ENCODE measurements around the gene PTPMT1. TPM values are rescaled to one million over a fixed set of nuclear protein-coding genes. Genes with fewer than 3 reads are reported as not detected.
"Not testable (repeated sequence)": the region's sequence is repeated elsewhere in the genome, so short reads cannot be mapped to it uniquely, and the experiment has no call there.

PTPMT1 gene
- total RNA-seq, 1 donor from 2014 or later, result 27.1 TPM

- DNase-seq, result no peak
- POLR2A ChIA-PET, result interaction anchor here (0.6 to 1.2 kb wide), 3 partner anchors 10 to 55 kb away, joined by 3 to 6 read pairs (median 4); no protein-coding TSS in a partner anchor
- peaks cover 68% of the 10 kb centered on the region for H3K4me1 Mint-ChIP-seq
Observed at GRCh38 chr11:47523490-47524225, 41.7 kb upstream of the PTPMT1 start.

GRCh38 chr11:47524291-47524874, 41.0 kb upstream of the PTPMT1 start:
- CTCF ChIA-PET, result no interaction called here
- peaks cover 19% of the 10 kb centered on the region for H3K36me3 Mint-ChIP-seq (ENCODE audit: low read depth)
- ATAC-seq (ENCODE audit: low read depth) (peak; percentile 13), DNase-seq (no peak)
- no peaks in the 10 kb centered on the region for H3K9me3 Mint-ChIP-seq
- intact Hi-C loops (cut with micrococcal nuclease), result loop anchor here (1.0 kb wide), 1 partner anchor 9 kb away; no protein-coding TSS in a partner anchor
- POLR2A ChIA-PET, result interaction anchor here (1.2 to 1.5 kb wide), 2 partner anchors 29 to 54 kb away, joined by 3 to 5 read pairs; partner anchors contain the start of gene CELF1
- peak overlapping the region; percentile 65 for H3K4me3 Mint-ChIP-seq
- H3K4me1 Mint-ChIP-seq, result peaks cover 62% of the 10 kb centered on the region
- H3K27me3 Mint-ChIP-seq, result no peaks in the 10 kb centered on the region
- no peak for TF ChIP-seq CTCF (IDR thresholded peaks at IDR 0.05)
- H3K27ac Mint-ChIP-seq, result peak overlapping the region; percentile 85

More at GRCh38 chr11:47523490-47524225, 41.7 kb upstream of the PTPMT1 start:
- H3K9me3 Mint-ChIP-seq, result no peaks in the 10 kb centered on the region
- H3K4me3 Mint-ChIP-seq, result peak overlapping the region; percentile 65
- H3K27me3 Mint-ChIP-seq, result no peaks in the 10 kb centered on the region
- ATAC-seq (ENCODE audit: low read depth), result peak; percentile 80
- no peak for TF ChIP-seq CTCF (IDR thresholded peaks at IDR 0.05)
- peaks cover 22% of the 10 kb centered on the region for H3K36me3 Mint-ChIP-seq (ENCODE audit: low read depth)
- H3K27ac Mint-ChIP-seq, result peak overlapping the region; percentile 85
- intact Hi-C loops (cut with micrococcal nuclease), result loop anchor here (1.0 kb wide), 1 partner anchor 8 kb away; no protein-coding TSS in a partner anchor
- CTCF ChIA-PET, result no interaction called here

- H3K27me3 Mint-ChIP-seq; H3K4me3 Mint-ChIP-seq; ATAC-seq (ENCODE audit: low read depth); H3K9me3 Mint-ChIP-seq; intact Hi-C loops (cut with micrococcal nuclease); CTCF ChIA-PET; DNase-seq: not testable (repeated sequence)
- Mint-ChIP-seq H3K4me1 (peaks cover 59% of the 10 kb centered on the region), H3K36me3 (ENCODE audit: low read depth) (peaks cover 23% of the 10 kb centered on the region), H3K27ac (peak overlapping the region; percentile 82)
- POLR2A ChIA-PET, result interaction anchor here (0.6 to 1.0 kb wide), 4 partner anchors 9 to 132 kb away, joined by 3 to 15 read pairs (median 4); no protein-coding TSS in a partner anchor
Observed at GRCh38 chr11:47526032-47526431, 39.4 kb upstream of the PTPMT1 start.

- H3K27me3 Mint-ChIP-seq, result no peaks in the 10 kb centered on the region
- H3K27ac Mint-ChIP-seq, result no peak overlapping the region
- H3K4me1 Mint-ChIP-seq, result peaks cover 52% of the 10 kb centered on the region
- DNase-seq (no peak), ATAC-seq (ENCODE audit: low read depth) (no peak)
- intact Hi-C loops (cut with micrococcal nuclease), result no loop called here
- H3K36me3 Mint-ChIP-seq (ENCODE audit: low read depth), result peaks cover 25% of the 10 kb centered on the region
- H3K9me3 Mint-ChIP-seq, result no peaks in the 10 kb centered on the region
- H3K4me3 Mint-ChIP-seq, result no peak overlapping the region
- no peak for TF ChIP-seq CTCF (IDR thresholded peaks at IDR 0.05)
- ChIA-PET POLR2A (no interaction called here), CTCF (no interaction called here)
Observed at GRCh38 chr11:47527186-47527585, 38.2 kb upstream of the PTPMT1 start.

- intact Hi-C loops (cut with micrococcal nuclease), result no loop called here
- H3K27ac Mint-ChIP-seq, result no peak overlapping the region
- CTCF ChIA-PET, result no interaction called here
Observed at GRCh38 chr11:47529951-47530350, 35.4 kb upstream of the PTPMT1 start.

GRCh38 chr11:47530721-47531120, 34.7 kb upstream of the PTPMT1 start:
- DNase-seq; POLR2A ChIA-PET; H3K9me3 Mint-ChIP-seq; H3K4me3 Mint-ChIP-seq; intact Hi-C loops (cut with micrococcal nuclease); H3K27ac Mint-ChIP-seq; ATAC-seq (ENCODE audit: low read depth); H3K27me3 Mint-ChIP-seq; CTCF ChIA-PET: not testable (repeated sequence)
- Mint-ChIP-seq H3K36me3 (ENCODE audit: low read depth) (peaks cover 32% of the 10 kb centered on the region), H3K4me1 (peaks cover 45% of the 10 kb centered on the region)

More at GRCh38 chr11:47529951-47530350, 35.4 kb upstream of the PTPMT1 start:
- POLR2A ChIA-PET, result no interaction called here
- Mint-ChIP-seq H3K36me3 (ENCODE audit: low read depth) (peaks cover 29% of the 10 kb centered on the region), H3K27me3 (no peaks in the 10 kb centered on the region), H3K4me1 (peaks cover 50% of the 10 kb centered on the region), H3K4me3 (no peak overlapping the region), H3K9me3 (no peaks in the 10 kb centered on the region)
- no peak for DNase-seq
- no peak for TF ChIP-seq CTCF (IDR thresholded peaks at IDR 0.05)
- no peak for ATAC-seq (ENCODE audit: low read depth)

Measured in activated B cell treated with CpG ODN at 0.5 μM for 24 hours (primary cell).